Stimulated activated naive B cell treated with anti-CD40 and anti-IgM and Interleukin-4, amounts not matched to agents 10 μg/mL and 1 μg/mL and 100 μg/mL, for 72 hours (primary cell): ENCODE data around the gene FAM229B.

ENCODE experiments used
- ATAC-seq, 2 donors: fragments of 150-1000 bp; cut with Tn5 transposase; replicated peaks; 2 replicates each; pipeline ENCODE4 v1.10.0; 2021; ENCODE audit warnings: moderate library complexity in 1 of 2
- DNase-seq: peaks from one replicate; pipeline ENCODE4 v3.0.0; 2021
- H3K27ac Mint-ChIP-seq: one replicate; pipeline ENCODE4 v1.8.0; 2022; ENCODE audit warnings: mild to moderate bottlenecking, mixed read lengths
- H3K27me3 Mint-ChIP-seq, 2 donors: one replicate each; pipeline ENCODE4 v1.8.0; 2022; ENCODE audit warnings: mixed read lengths in 2 of 2
- H3K36me3 Mint-ChIP-seq, 2 donors: one replicate each; pipeline ENCODE4 v1.8.0; 2022; ENCODE audit warnings: mixed read lengths in 2 of 2, mild to moderate bottlenecking in 1 of 2
- H3K4me1 Mint-ChIP-seq, 2 donors: one replicate each; pipeline ENCODE4 v1.8.0; 2022; ENCODE audit warnings: mixed read lengths in 2 of 2, mild to moderate bottlenecking in 1 of 2
- H3K4me3 Mint-ChIP-seq, 2 donors: one replicate each; pipeline ENCODE4 v1.8.0; 2022; ENCODE audit warnings: mild to moderate bottlenecking in 2 of 2, mixed read lengths in 2 of 2, moderate library complexity in 1 of 2
- H3K9me3 Mint-ChIP-seq, 2 donors: one replicate each; pipeline ENCODE4 v1.8.0; 2022; ENCODE audit warnings: mixed read lengths in 2 of 2, mild to moderate bottlenecking in 1 of 2

FAM229B gene

GRCh38 chr6:112141707-112142106, 54.3 kb downstream of the FAM229B start:
- Mint-ChIP-seq H3K4me1 (no peaks in the 10 kb centered on the region), H3K4me3 (no peak overlapping the region), H3K27ac (no peak overlapping the region), H3K9me3 (no peaks in the 10 kb centered on the region), H3K27me3 (peaks cover 0 to 5% of the 10 kb centered on the region in 2 donors), H3K36me3 (no peaks in the 10 kb centered on the region)
- ATAC-seq = no peak
- no peak for DNase-seq

DNA sequence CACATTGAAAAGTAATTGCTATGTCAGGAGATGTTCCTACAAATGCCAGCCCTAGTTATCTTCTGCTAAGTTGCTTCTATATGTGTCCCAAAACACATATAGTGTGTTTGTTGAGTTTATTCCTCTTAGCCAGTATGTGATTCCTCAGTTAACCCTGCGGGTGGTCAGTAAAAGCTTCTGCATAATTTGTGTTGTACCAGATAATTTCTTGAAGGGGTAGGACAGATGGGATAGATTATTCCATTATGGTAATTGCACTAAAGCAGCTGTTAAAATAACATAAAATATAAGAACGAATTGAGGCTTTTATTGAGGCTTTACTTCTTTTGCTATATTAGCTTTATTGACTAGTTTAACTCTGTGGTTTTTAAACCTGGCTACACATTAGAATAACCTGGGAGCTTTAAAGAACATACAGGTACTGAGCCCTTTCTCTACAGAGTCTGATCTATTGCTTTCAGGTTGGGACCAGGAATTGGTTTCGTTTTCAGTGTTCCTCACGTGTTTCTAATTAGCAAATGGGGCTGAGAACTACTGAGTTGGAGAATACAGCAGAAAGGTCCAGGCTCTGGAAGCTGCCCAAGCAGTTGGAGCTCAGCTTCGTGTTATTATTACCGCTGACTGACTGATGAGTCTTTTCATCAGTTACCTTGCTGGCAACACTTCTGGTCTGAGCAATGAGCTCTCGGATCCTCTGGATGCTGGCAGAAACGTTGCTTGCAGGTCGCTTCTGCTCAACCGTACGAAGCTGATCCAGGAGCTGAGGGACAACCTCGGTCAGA, 56.9 kb downstream of the FAM229B start:
- H3K9me3 Mint-ChIP-seq = no peaks in the 10 kb centered on the region
- H3K27ac Mint-ChIP-seq = no peak overlapping the region
- H3K4me3 Mint-ChIP-seq = no peak overlapping the region
- ATAC-seq (no peak), DNase-seq (no peak)
- H3K4me1 Mint-ChIP-seq = no peaks in the 10 kb centered on the region
- no peaks in the 10 kb centered on the region for H3K36me3 Mint-ChIP-seq
- H3K27me3 Mint-ChIP-seq = peaks cover 0 to 5% of the 10 kb centered on the region in 2 donors

GRCh38 chr6:112145080-112145573, 57.7 kb downstream of the FAM229B start:
- DNase-seq (no peak), ATAC-seq (no peak)
- no peaks in the 10 kb centered on the region for H3K9me3 Mint-ChIP-seq
- H3K27me3 Mint-ChIP-seq = peaks cover 0 to 5% of the 10 kb centered on the region in 2 donors
- no peaks in the 10 kb centered on the region for H3K36me3 Mint-ChIP-seq
- H3K27ac Mint-ChIP-seq = no peak overlapping the region
- H3K4me3 Mint-ChIP-seq = no peak overlapping the region
- peaks cover 0 to 5% of the 10 kb centered on the region in 2 donors for H3K4me1 Mint-ChIP-seq

- H3K4me1 Mint-ChIP-seq = peaks cover 2 to 19% of the 10 kb centered on the region in 2 donors
- no peak for DNase-seq
- ATAC-seq = no peak
- no peaks in the 10 kb centered on the region for H3K9me3 Mint-ChIP-seq
- no peak overlapping the region for H3K27ac Mint-ChIP-seq
- peaks cover 0 to 8% of the 10 kb centered on the region in 2 donors for H3K27me3 Mint-ChIP-seq
- no peaks in the 10 kb centered on the region for H3K36me3 Mint-ChIP-seq
- H3K4me3 Mint-ChIP-seq = no peak overlapping the region
Measured at GRCh38 chr6:112148103-112148502, 60.7 kb downstream of the FAM229B start.

DNA sequence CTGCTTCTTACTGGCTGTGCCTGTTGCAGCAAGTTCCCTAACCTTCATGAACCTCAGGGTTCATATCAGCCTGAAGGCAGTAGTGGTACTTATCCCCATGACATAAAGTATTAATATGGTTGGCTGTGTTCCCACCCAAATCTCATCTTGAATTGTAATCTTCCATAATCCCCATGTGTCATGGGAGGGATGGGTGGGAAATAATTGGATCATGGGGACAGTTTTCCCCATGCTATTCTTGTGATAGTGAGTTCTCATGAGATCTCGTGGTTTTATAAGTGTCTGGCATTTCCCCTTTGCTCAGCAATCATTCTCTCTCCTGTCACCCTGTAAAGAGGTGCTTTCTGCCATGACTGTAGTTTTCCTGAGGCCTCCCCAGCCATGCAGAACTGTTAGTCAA, 61.8 kb downstream of the FAM229B start:
- H3K9me3 Mint-ChIP-seq = no peaks in the 10 kb centered on the region
- H3K4me3 Mint-ChIP-seq = no peak overlapping the region
- ATAC-seq = no peak
- H3K36me3 Mint-ChIP-seq = no peaks in the 10 kb centered on the region
- H3K4me1 Mint-ChIP-seq = peaks cover 4 to 27% of the 10 kb centered on the region in 2 donors
- H3K27me3 Mint-ChIP-seq = peaks cover 0 to 8% of the 10 kb centered on the region in 2 donors
- H3K27ac Mint-ChIP-seq = no peak overlapping the region
- no peak for DNase-seq

DNA sequence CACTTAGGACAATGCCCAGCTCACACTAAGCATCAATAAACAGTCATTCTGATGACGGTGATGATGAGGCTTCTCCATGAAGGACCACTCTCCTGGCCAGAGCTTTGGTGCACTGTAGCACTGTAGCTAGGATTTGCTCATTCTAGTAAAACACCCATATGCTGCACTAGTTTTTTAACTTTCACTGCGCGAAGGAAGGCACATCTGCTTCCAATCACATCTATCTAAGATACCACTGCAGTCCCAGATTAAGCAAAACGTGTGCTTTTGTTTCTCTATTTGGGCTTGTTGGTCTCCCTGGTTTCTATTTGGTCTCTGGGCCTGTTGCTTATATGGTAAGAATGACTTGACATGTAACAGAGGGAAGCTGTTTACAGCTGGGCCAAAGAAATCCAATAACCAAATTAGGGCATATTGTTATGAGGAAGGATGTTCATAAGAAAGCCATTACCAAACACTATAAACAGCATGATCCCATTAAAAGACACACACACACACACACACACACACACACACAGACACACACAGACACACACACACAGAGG, 62.4 kb downstream of the FAM229B start:
- ATAC-seq (no peak), DNase-seq (no peak)
- peaks cover 0 to 8% of the 10 kb centered on the region in 2 donors for H3K27me3 Mint-ChIP-seq
- peaks cover 6 to 32% of the 10 kb centered on the region in 2 donors for H3K4me1 Mint-ChIP-seq
- H3K9me3 Mint-ChIP-seq = no peaks in the 10 kb centered on the region
- H3K36me3 Mint-ChIP-seq = no peaks in the 10 kb centered on the region
- no peak overlapping the region for H3K27ac Mint-ChIP-seq
- H3K4me3 Mint-ChIP-seq = no peak overlapping the region

GRCh38 chr6:112150363-112150762, 63.0 kb downstream of the FAM229B start:
- Mint-ChIP-seq H3K27me3 (peaks cover 0 to 4% of the 10 kb centered on the region in 2 donors), H3K36me3 (no peaks in the 10 kb centered on the region), H3K4me3 (no peak overlapping the region), H3K27ac (no peak overlapping the region), H3K9me3 (no peaks in the 10 kb centered on the region), H3K4me1 (peaks cover 6 to 34% of the 10 kb centered on the region in 2 donors)
- DNase-seq (no peak), ATAC-seq (no peak)
